ENCODE measurements around the gene BMP6. TPM values are rescaled to one million over a fixed set of nuclear protein-coding genes. Genes with fewer than 3 reads are reported as not detected.
"Not testable (repeated sequence)": the region's sequence is repeated elsewhere in the genome, so short reads cannot be mapped to it uniquely, and the experiment has no call there.

The BMP6 gene
- total RNA-seq, 1 experiment from 2014 or later = 6.4 TPM

- in situ Hi-C loops (cut with HindIII; ENCODE audit: low pct_unique_long_range_greater_than_20kb, low sequenced_read_pairs) = no loop called here
- DNase-seq (ENCODE audit: low read depth) = no peak
Measured at GRCh38 chr6:7888587-7889357, 162.9 kb downstream of the BMP6 start.

- DNase-seq (ENCODE audit: low read depth) = no peak
- in situ Hi-C loops (cut with HindIII; ENCODE audit: low pct_unique_long_range_greater_than_20kb, low sequenced_read_pairs) = no loop called here
Measured at GRCh38 chr6:7891078-7891872, 165.4 kb downstream of the BMP6 start.

- in situ Hi-C loops (cut with HindIII; ENCODE audit: low pct_unique_long_range_greater_than_20kb, low sequenced_read_pairs); DNase-seq (ENCODE audit: low read depth): not testable (repeated sequence)
Measured at GRCh38 chr6:7892367-7892766, 166.5 kb downstream of the BMP6 start.

- in situ Hi-C loops (cut with HindIII; ENCODE audit: low pct_unique_long_range_greater_than_20kb, low sequenced_read_pairs) = no loop called here
Measured at GRCh38 chr6:7893342-7893741, 167.4 kb downstream of the BMP6 start.

GRCh38 chr6:7894262-7895124 is 168.6 kb downstream of the BMP6 start:
- in situ Hi-C loops (cut with HindIII; ENCODE audit: low pct_unique_long_range_greater_than_20kb, low sequenced_read_pairs) = no loop called here

More at GRCh38 chr6:7893342-7893741, 167.4 kb downstream of the BMP6 start:
- DNase-seq (ENCODE audit: low read depth) = no peak

GRCh38 chr6:7895125-7895423 is 169.2 kb downstream of the BMP6 start:
- DNase-seq (ENCODE audit: low read depth) = no peak

More at GRCh38 chr6:7894262-7895124, 168.6 kb downstream of the BMP6 start:
- DNase-seq (ENCODE audit: low read depth) = no peak

GRCh38 chr6:7896465-7896987 is 170.6 kb downstream of the BMP6 start:
- in situ Hi-C loops (cut with HindIII; ENCODE audit: low pct_unique_long_range_greater_than_20kb, low sequenced_read_pairs) = no loop called here
- DNase-seq (ENCODE audit: low read depth) = no peak

More at GRCh38 chr6:7895125-7895423, 169.2 kb downstream of the BMP6 start:
- in situ Hi-C loops (cut with HindIII; ENCODE audit: low pct_unique_long_range_greater_than_20kb, low sequenced_read_pairs) = no loop called here

- in situ Hi-C loops (cut with HindIII; ENCODE audit: low pct_unique_long_range_greater_than_20kb, low sequenced_read_pairs) = no loop called here
- no peak for DNase-seq (ENCODE audit: low read depth)
Measured at GRCh38 chr6:7897461-7898192, 171.7 kb downstream of the BMP6 start.

GRCh38 chr6:7898193-7898586 is 172.3 kb downstream of the BMP6 start:
- DNase-seq (ENCODE audit: low read depth); in situ Hi-C loops (cut with HindIII; ENCODE audit: low pct_unique_long_range_greater_than_20kb, low sequenced_read_pairs): not testable (repeated sequence)

GRCh38 chr6:7899101-7899888 is 173.4 kb downstream of the BMP6 start:
- in situ Hi-C loops (cut with HindIII; ENCODE audit: low pct_unique_long_range_greater_than_20kb, low sequenced_read_pairs) = no loop called here

GRCh38 chr6:7899889-7900213 is 174.0 kb downstream of the BMP6 start:
- DNase-seq (ENCODE audit: low read depth) = no peak
- in situ Hi-C loops (cut with HindIII; ENCODE audit: low pct_unique_long_range_greater_than_20kb, low sequenced_read_pairs) = no loop called here

More at GRCh38 chr6:7899101-7899888, 173.4 kb downstream of the BMP6 start:
- DNase-seq (ENCODE audit: low read depth) = peak; percentile 74

- no peak for DNase-seq (ENCODE audit: low read depth)
- in situ Hi-C loops (cut with HindIII; ENCODE audit: low pct_unique_long_range_greater_than_20kb, low sequenced_read_pairs) = no loop called here
Measured at GRCh38 chr6:7900621-7901020, 174.7 kb downstream of the BMP6 start.

GRCh38 chr6:7901056-7901455 is 175.2 kb downstream of the BMP6 start:
- in situ Hi-C loops (cut with HindIII; ENCODE audit: low pct_unique_long_range_greater_than_20kb, low sequenced_read_pairs) = no loop called here
- no peak for DNase-seq (ENCODE audit: low read depth)

- no peak for DNase-seq (ENCODE audit: low read depth)
- in situ Hi-C loops (cut with HindIII; ENCODE audit: low pct_unique_long_range_greater_than_20kb, low sequenced_read_pairs) = no loop called here
Measured at GRCh38 chr6:7901780-7902179, 175.9 kb downstream of the BMP6 start.

GRCh38 chr6:7902221-7902620 is 176.3 kb downstream of the BMP6 start:
- in situ Hi-C loops (cut with HindIII; ENCODE audit: low pct_unique_long_range_greater_than_20kb, low sequenced_read_pairs) = no loop called here
- DNase-seq (ENCODE audit: low read depth) = no peak

GRCh38 chr6:7902867-7903266 is 177.0 kb downstream of the BMP6 start:
- no peak for DNase-seq (ENCODE audit: low read depth)
- in situ Hi-C loops (cut with HindIII; ENCODE audit: low pct_unique_long_range_greater_than_20kb, low sequenced_read_pairs) = no loop called here

- in situ Hi-C loops (cut with HindIII; ENCODE audit: low pct_unique_long_range_greater_than_20kb, low sequenced_read_pairs) = no loop called here
- DNase-seq (ENCODE audit: low read depth) = no peak
Measured at GRCh38 chr6:7903673-7904072, 177.8 kb downstream of the BMP6 start.

Data from Caki2 (cell line).